ENCODE measurements around the gene FUBP3. TPM values are rescaled to one million over a fixed set of nuclear protein-coding genes. Genes with fewer than 3 reads are reported as not detected.
A peak's percentile ranks its signal among the peaks of the same experiment; 100 is the strongest.

Gene FUBP3
- total RNA-seq, 1 donor from 2014 or later, result 87.2 TPM

DNA sequence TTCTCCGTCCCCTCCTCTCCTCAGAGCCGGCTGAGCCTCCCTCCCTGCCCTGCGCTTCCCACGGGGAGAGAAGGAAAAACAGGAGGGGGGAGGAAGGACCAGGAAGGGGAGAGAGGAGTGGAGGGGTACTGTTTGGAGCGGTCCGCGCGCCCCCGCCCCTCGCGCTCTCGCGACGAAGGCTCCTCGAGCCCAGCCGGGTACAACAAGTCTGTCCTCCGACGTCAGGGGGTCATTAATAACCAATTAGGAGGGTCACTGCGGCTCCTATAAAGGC is 84.5 kb downstream of the FUBP3 start:
- Histone ChIP-seq H3K79me2 (ENCODE audit: low read depth) (no peaks in the 10 kb centered on the region), H3K36me3 (no peaks in the 10 kb centered on the region), H3K4me2 (peak overlapping the region; percentile 80), H3K9me3 (ENCODE audit: low read depth) (no peaks in the 10 kb centered on the region), H4K20me1 (ENCODE audit: low read depth) (peaks cover 69% of the 10 kb centered on the region), H3K9ac (no peak overlapping the region), H3K27ac (no peak overlapping the region), H2AFZ (replicated peaks) (no peak overlapping the region), H3F3A (ENCODE audit: low read depth) (peaks cover 47% of the 10 kb centered on the region), H3K4me3 (peak overlapping the region; percentile 20), H3K27me3 (peaks cover 100% of the 10 kb centered on the region), H3K4me1 (peaks cover 60% of the 10 kb centered on the region)
- Mint-ChIP-seq H3K4me3 (peak overlapping the region; percentile 67), H3K27me3 (ENCODE audit: insufficient read depth, low read depth) (peaks cover 71% of the 10 kb centered on the region), H3K36me3 (peaks cover 3% of the 10 kb centered on the region), H3K4me1 (peaks cover 32% of the 10 kb centered on the region), H3K9me3 (peaks cover 6% of the 10 kb centered on the region), H3K27ac (no peak overlapping the region)
- DNase-seq (ENCODE audit: low spot score), result peak; percentile 53
- no peak for TF ChIP-seq EZH2 (IDR thresholded peaks at IDR 0.05)
- no peak for TF ChIP-seq EZH2phosphoT487 (IDR thresholded peaks at IDR 0.05)
- TF ChIP-seq, protein P1, sequence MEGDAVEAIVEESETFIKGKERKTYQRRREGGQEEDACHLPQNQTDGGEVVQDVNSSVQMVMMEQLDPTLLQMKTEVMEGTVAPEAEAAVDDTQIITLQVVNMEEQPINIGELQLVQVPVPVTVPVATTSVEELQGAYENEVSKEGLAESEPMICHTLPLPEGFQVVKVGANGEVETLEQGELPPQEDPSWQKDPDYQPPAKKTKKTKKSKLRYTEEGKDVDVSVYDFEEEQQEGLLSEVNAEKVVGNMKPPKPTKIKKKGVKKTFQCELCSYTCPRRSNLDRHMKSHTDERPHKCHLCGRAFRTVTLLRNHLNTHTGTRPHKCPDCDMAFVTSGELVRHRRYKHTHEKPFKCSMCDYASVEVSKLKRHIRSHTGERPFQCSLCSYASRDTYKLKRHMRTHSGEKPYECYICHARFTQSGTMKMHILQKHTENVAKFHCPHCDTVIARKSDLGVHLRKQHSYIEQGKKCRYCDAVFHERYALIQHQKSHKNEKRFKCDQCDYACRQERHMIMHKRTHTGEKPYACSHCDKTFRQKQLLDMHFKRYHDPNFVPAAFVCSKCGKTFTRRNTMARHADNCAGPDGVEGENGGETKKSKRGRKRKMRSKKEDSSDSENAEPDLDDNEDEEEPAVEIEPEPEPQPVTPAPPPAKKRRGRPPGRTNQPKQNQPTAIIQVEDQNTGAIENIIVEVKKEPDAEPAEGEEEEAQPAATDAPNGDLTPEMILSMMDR (IDR thresholded peaks at IDR 0.05), result no peak

DNA sequence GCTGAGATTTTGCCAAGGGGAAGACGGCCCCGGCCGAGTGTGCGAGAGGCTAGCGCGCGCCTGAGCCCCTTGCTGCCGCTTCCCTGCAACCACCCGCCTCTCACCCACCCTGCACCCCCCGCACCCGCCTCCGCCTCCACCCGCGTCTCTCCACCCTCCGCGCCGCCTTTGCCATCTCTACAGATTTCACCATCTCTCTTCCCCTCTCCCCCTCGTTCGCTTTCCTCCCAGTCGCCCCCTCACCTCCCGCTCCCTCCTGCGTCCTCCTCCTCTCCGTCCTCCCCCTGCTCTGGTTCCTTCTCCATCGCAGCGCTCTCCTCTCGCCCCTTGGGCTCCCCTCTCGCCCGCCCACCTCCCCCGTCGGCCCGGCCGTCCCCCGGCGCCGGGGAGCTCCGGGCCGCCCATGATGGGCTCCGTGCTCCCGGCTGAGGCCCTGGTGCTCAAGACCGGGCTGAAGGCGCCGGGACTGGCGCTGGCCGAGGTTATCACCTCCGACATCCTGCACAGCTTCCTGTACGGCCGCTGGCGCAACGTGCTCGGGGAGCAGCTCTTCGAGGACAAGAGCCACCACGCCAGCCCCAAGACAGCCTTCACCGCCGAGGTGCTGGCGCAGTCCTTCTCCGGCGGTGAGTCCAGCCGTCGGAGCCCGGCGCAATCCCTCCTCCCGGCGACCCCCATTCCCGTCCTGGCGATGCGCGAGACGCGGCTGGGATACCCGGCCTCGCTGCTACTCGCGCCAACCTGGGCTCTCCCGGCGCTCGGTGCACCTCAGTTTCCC is 85.1 kb downstream of the FUBP3 start, which contains the start of gene PRDM12:
PRDM12 (plus strand) TSS at position 344 of the 778 bp plus-strand sequence; CDS start at position 404, 60 bp downstream.
- Mint-ChIP-seq H3K36me3 (peaks cover 3% of the 10 kb centered on the region), H3K27ac (no peak within 1 kb of the TSS), H3K4me3 (peak within 1 kb of the TSS; percentile 78), H3K9me3 (peaks cover 4% of the 10 kb centered on the region), H3K27me3 (ENCODE audit: insufficient read depth, low read depth) (peaks cover 73% of the 10 kb centered on the region), H3K4me1 (peaks cover 30% of the 10 kb centered on the region)
- Histone ChIP-seq H3K4me1 (peaks cover 60% of the 10 kb centered on the region), H3K4me2 (peak within 1 kb of the TSS; percentile 80), H3K4me3 (peak within 1 kb of the TSS; percentile 40), H3K27me3 (peaks cover 100% of the 10 kb centered on the region), H3K36me3 (no peaks in the 10 kb centered on the region), H3K9me3 (ENCODE audit: low read depth) (no peaks in the 10 kb centered on the region), H3K9ac (no peak within 1 kb of the TSS), H3K79me2 (ENCODE audit: low read depth) (no peaks in the 10 kb centered on the region), H3F3A (ENCODE audit: low read depth) (peaks cover 47% of the 10 kb centered on the region), H4K20me1 (ENCODE audit: low read depth) (peaks cover 63% of the 10 kb centered on the region), H3K27ac (no peak within 1 kb of the TSS), H2AFZ (replicated peaks) (no peak within 1 kb of the TSS)
- TF ChIP-seq EZH2 (IDR thresholded peaks at IDR 0.05) (no peak), EZH2phosphoT487 (IDR thresholded peaks at IDR 0.05) (no peak)
- TF ChIP-seq, protein P1 (IDR thresholded peaks at IDR 0.05), result no peak
- peak; percentile 66 for DNase-seq (ENCODE audit: low spot score)

DNA sequence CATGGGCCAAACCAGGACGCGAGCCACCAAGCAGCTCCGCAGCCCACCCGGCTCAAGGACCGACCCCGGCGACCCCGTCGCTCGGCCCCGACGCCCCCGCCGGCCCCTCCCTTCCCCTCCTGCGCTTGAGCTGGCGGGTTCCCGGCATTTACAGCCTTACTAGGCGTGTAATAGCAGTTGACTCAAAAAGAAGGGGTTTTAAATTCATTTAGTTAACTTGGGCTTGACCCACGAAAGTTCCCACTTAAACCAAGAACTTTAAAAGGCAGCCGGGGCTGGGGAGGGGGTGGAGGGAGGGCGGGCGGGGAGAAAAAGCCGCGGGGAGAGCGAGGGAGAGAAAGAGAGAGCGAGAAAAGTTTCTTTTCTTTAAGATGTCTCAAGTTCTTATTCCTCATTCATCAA is 85.7 kb downstream of the FUBP3 start:
- Mint-ChIP-seq H3K9me3 (peaks cover 4% of the 10 kb centered on the region), H3K4me1 (peaks cover 30% of the 10 kb centered on the region), H3K27me3 (ENCODE audit: insufficient read depth, low read depth) (peaks cover 70% of the 10 kb centered on the region), H3K27ac (no peak overlapping the region), H3K36me3 (peaks cover 3% of the 10 kb centered on the region), H3K4me3 (peak overlapping the region; percentile 78)
- DNase-seq (ENCODE audit: low spot score), result peak; percentile 55
- Histone ChIP-seq H3K9ac (no peak overlapping the region), H4K20me1 (ENCODE audit: low read depth) (peaks cover 60% of the 10 kb centered on the region), H3K4me1 (peaks cover 60% of the 10 kb centered on the region), H3K79me2 (ENCODE audit: low read depth) (no peaks in the 10 kb centered on the region), H3K27me3 (peaks cover 100% of the 10 kb centered on the region), H2AFZ (replicated peaks) (no peak overlapping the region), H3K4me2 (peak overlapping the region; percentile 80), H3F3A (ENCODE audit: low read depth) (peaks cover 44% of the 10 kb centered on the region), H3K27ac (no peak overlapping the region), H3K4me3 (peak overlapping the region; percentile 40), H3K36me3 (no peaks in the 10 kb centered on the region), H3K9me3 (ENCODE audit: low read depth) (no peaks in the 10 kb centered on the region)
- peak; percentile 90 for TF ChIP-seq EZH2phosphoT487 (IDR thresholded peaks at IDR 0.05)
- TF ChIP-seq EZH2 (IDR thresholded peaks at IDR 0.05), result peak; percentile 91
- TF ChIP-seq, protein P1 (IDR thresholded peaks at IDR 0.05), result no peak

All from neural progenitor cell (in vitro differentiated cells).